ENCODE results near the gene SAMHD1. TPM values are rescaled to one million over a fixed set of nuclear protein-coding genes. Genes with fewer than 3 reads are reported as not detected.

The SAMHD1 gene
- total and polyA plus RNA-seq, 2 of the 13 experiments (the other 11 are each of a cell fraction or from before 2014, with no cell fraction given) = 16.9 to 43.5 TPM

- TF ChIP-seq ZNF614 (CRISPR knock-in tag; IDR thresholded peaks at IDR 0.05; ENCODE audit: borderline replicate concordance) = peak; percentile 58
- TF ChIP-seq KAT7 (CRISPR knock-in tag; IDR thresholded peaks at IDR 0.05; ENCODE audit: borderline replicate concordance) = peak; percentile 55; the same call in 1 of the 2 replicates
- no peak for TF ChIP-seq NAIF1 (CRISPR knock-in tag; IDR thresholded peaks at IDR 0.05; ENCODE audit: borderline replicate concordance)
- no peak for TF ChIP-seq ZNF749 (CRISPR knock-in tag; IDR thresholded peaks at IDR 0.05; ENCODE audit: borderline replicate concordance)
- TF ChIP-seq ZNF841 (CRISPR knock-in tag; IDR thresholded peaks at IDR 0.05; ENCODE audit: borderline replicate concordance) = no peak
- TF ChIP-seq ZNF777 (CRISPR knock-in tag; IDR thresholded peaks at IDR 0.05) = no peak
- no peak for TF ChIP-seq HOXD1 (CRISPR knock-in tag; IDR thresholded peaks at IDR 0.05)
- no peak for TF ChIP-seq ZNF674 (CRISPR knock-in tag; IDR thresholded peaks at IDR 0.05; ENCODE audit: low read depth)
- TF ChIP-seq ZNF788 (CRISPR knock-in tag; IDR thresholded peaks at IDR 0.05; ENCODE audit: borderline replicate concordance) = no peak
- no peak for TF ChIP-seq ZC3H13 (CRISPR knock-in tag; IDR thresholded peaks at IDR 0.05)
- TF ChIP-seq NFKBIZ (CRISPR knock-in tag; IDR thresholded peaks at IDR 0.05) = 0 out of 2 replicates have a peak, but pooled peaks have one; percentile 25
- no peak for TF ChIP-seq ZNF432 (CRISPR knock-in tag; IDR thresholded peaks at IDR 0.05; ENCODE audit: borderline replicate concordance)
- no peak for TF ChIP-seq POLR2A (IDR thresholded peaks at IDR 0.05; ENCODE audit: insufficient read depth in 1 of 2, low read depth in 2 of 2, low read length in 2 of 2)
- no peak for TF ChIP-seq FOXJ3 (CRISPR knock-in tag; IDR thresholded peaks at IDR 0.05; ENCODE audit: borderline replicate concordance)
- peak; percentile 46; the same call in 1 of the 2 replicates for TF ChIP-seq HMG20A (CRISPR knock-in tag; IDR thresholded peaks at IDR 0.05; ENCODE audit: borderline replicate concordance)
- TF ChIP-seq SP1 (IDR thresholded peaks at IDR 0.05) = no peak
- no peak for TF ChIP-seq SP1 (CRISPR knock-in tag; IDR thresholded peaks at IDR 0.05)
- TF ChIP-seq ZFP41 (CRISPR knock-in tag; IDR thresholded peaks at IDR 0.05; ENCODE audit: borderline replicate concordance) = no peak
- TF ChIP-seq ZBTB26 (CRISPR knock-in tag; IDR thresholded peaks at IDR 0.05; ENCODE audit: borderline replicate concordance) = no peak
- no peak for TF ChIP-seq KDM5B (CRISPR knock-in tag; IDR thresholded peaks at IDR 0.05; ENCODE audit: borderline replicate concordance)
- TF ChIP-seq IKZF5 (CRISPR knock-in tag; IDR thresholded peaks at IDR 0.05) = peak; percentile 88
- TF ChIP-seq ZNF44 (CRISPR knock-in tag; IDR thresholded peaks at IDR 0.05) = no peak
- TF ChIP-seq PCBP2 (optimal IDR thresholded peaks at IDR 0.05; ENCODE audit: low read depth, low read length, poor library complexity, severe bottlenecking) = no peak
- TF ChIP-seq ZNF280D (CRISPR knock-in tag; IDR thresholded peaks at IDR 0.05) = 0 out of 2 replicates have a peak, but pooled peaks have one; percentile 43
- TF ChIP-seq ARNT (IDR thresholded peaks at IDR 0.05) = no peak
- no peak for TF ChIP-seq ZNF263 (CRISPR knock-in tag; IDR thresholded peaks at IDR 0.05)
- TF ChIP-seq MIXL1 (CRISPR knock-in tag; IDR thresholded peaks at IDR 0.05) = peak; percentile 92
- TF ChIP-seq SRSF1 (optimal IDR thresholded peaks at IDR 0.05; ENCODE audit: low read depth, low read length) = no peak
Observed at GRCh38 chr20:36927704-36928103, 23.8 kb downstream of the SAMHD1 start (continued).
